H7 (cell line): ENCODE measurements around the gene CT47A7. TPM values are rescaled to one million over a fixed set of nuclear protein-coding genes. Genes with fewer than 3 reads are reported as not detected.
"Not testable (repeated sequence)": the region's sequence is repeated elsewhere in the genome, so short reads cannot be mapped to it uniquely, and the experiment has no call there.

Experiments
- DNase-seq: peaks from one replicate; pipeline ENCODE4 v3.0.0; 2012
- H3K27me3 ChIP-seq: 2 replicates; pipeline ENCODE4 v1.6.0; 2011; ENCODE audit warnings: mild to moderate bottlenecking, low read length; ENCODE audit not compliant: control insufficient read depth, insufficient read depth
- H3K36me3 ChIP-seq: replicated peaks from 2 replicates; pipeline ENCODE4 v1.5.1; 2011; ENCODE audit warnings: low read length; ENCODE audit not compliant: control insufficient read depth, insufficient read depth
- H3K4me3 ChIP-seq: 2 replicates; pipeline ENCODE4 v1.5.1; 2011; ENCODE audit warnings: low read depth, mild to moderate bottlenecking, control low read depth, low read length, moderate library complexity; ENCODE audit not compliant: insufficient read depth
- total RNA-seq: library from RNA; depleted of rRNA; stranded (reverse); fragments of >200 nt; shearing (Covaris generic); gene quantifications from 2 replicates; pipeline ENCODE4 v1.2.3, GENCODE V29; 2014; rRNA removed

The CT47A7 gene
- total RNA-seq = not detected in 2 replicates

- not testable (repeated sequence) for H3K27me3 ChIP-seq, H3K36me3 ChIP-seq, H3K4me3 ChIP-seq, DNase-seq
Measured at GRCh38 chrX:120956500-120956899, at the start of gene CT47A7. TSS of gene CT47A7 (minus strand) at chrX:120956600. CDS start at chrX:120956345, 255 bp downstream.

GRCh38 chrX:121000589-121000988 lies 44.2 kb upstream of the CT47A7 start:
- Histone ChIP-seq H3K36me3 (no peaks in the 10 kb centered on the region), H3K27me3 (no peaks in the 10 kb centered on the region), H3K4me3 (no peak overlapping the region)
- peak; percentile 23 for DNase-seq

GRCh38 chrX:120999413-120999812 lies 43.0 kb upstream of the CT47A7 start:
- DNase-seq = no peak
- no peaks in the 10 kb centered on the region for H3K27me3 ChIP-seq
- no peaks in the 10 kb centered on the region for H3K36me3 ChIP-seq
- H3K4me3 ChIP-seq = no peak overlapping the region

- H3K4me3 ChIP-seq, H3K36me3 ChIP-seq, DNase-seq, H3K27me3 ChIP-seq: not testable (repeated sequence)
Measured at GRCh38 chrX:120985660-120986059, 29.3 kb upstream of the CT47A7 start, which contains the start of gene CT47A1. TSS of gene CT47A1 (minus strand) at chrX:120985760. CDS start at chrX:120985529, 231 bp downstream.

Other genes with a start within 250 kb of the CT47A7 start
- not detected in 2 replicates for gene CT47B1, start 80.7 kb downstream of the CT47A7 start, total RNA-seq
- gene CT47A11, start 19.4 kb downstream of the CT47A7 start, total RNA-seq = not detected in 2 replicates
- gene CT47A10, start 14.6 kb downstream of the CT47A7 start, total RNA-seq = not detected in 2 replicates
- not detected in 2 replicates for gene CT47A9, start 9.7 kb downstream of the CT47A7 start, total RNA-seq
- gene CT47A8, start 4.9 kb downstream of the CT47A7 start, total RNA-seq = not detected in 2 replicates
- not detected in 2 replicates for gene CT47A6, start 4.9 kb upstream of the CT47A7 start, total RNA-seq
- not detected in 2 replicates for gene CT47A5, start 9.7 kb upstream of the CT47A7 start, total RNA-seq
- not detected in 2 replicates for gene CT47A4, start 14.6 kb upstream of the CT47A7 start, total RNA-seq
- gene CT47A3, start 19.5 kb upstream of the CT47A7 start, total RNA-seq = not detected in 2 replicates
- gene CT47A2, start 24.3 kb upstream of the CT47A7 start, total RNA-seq = not detected in 2 replicates
- gene CT47A1, start 29.2 kb upstream of the CT47A7 start, total RNA-seq = not detected in 2 replicates
- 1.0 and 1.3 TPM in 2 replicates for gene GLUD2, start 91.0 kb upstream of the CT47A7 start, total RNA-seq